ENCODE results near the gene HNF1B. TPM values are rescaled to one million over a fixed set of nuclear protein-coding genes. Genes with fewer than 3 reads are reported as not detected.

HNF1B gene
- total RNA-seq, 1 donor from 2014 or later: not detected

DNA sequence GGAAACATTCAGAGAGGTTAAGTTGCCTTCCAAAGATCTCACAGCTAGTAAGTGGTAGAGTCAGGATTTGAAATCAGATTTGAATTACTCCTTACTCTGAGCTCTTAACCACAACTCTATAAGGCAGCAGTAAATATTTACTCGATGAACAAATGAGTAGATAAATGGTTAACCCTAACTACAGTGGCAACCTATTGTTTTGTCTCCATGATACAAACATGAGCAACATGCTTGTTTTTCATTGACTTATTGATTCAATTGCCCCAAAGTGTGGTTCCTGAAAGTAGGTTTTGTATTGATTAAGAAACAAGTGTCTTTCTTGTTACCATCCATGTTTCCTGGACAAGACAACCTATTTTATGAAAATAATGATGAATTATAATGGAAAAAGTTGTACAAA lies 66.8 kb downstream of the HNF1B start:
- H3K4me1 Mint-ChIP-seq: peaks cover 34% of the 10 kb centered on the region
- TF ChIP-seq, protein P1, sequence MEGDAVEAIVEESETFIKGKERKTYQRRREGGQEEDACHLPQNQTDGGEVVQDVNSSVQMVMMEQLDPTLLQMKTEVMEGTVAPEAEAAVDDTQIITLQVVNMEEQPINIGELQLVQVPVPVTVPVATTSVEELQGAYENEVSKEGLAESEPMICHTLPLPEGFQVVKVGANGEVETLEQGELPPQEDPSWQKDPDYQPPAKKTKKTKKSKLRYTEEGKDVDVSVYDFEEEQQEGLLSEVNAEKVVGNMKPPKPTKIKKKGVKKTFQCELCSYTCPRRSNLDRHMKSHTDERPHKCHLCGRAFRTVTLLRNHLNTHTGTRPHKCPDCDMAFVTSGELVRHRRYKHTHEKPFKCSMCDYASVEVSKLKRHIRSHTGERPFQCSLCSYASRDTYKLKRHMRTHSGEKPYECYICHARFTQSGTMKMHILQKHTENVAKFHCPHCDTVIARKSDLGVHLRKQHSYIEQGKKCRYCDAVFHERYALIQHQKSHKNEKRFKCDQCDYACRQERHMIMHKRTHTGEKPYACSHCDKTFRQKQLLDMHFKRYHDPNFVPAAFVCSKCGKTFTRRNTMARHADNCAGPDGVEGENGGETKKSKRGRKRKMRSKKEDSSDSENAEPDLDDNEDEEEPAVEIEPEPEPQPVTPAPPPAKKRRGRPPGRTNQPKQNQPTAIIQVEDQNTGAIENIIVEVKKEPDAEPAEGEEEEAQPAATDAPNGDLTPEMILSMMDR (conservative IDR thresholded peaks at IDR 0.05): no peak
- H3K27me3 Mint-ChIP-seq (ENCODE audit: low read depth): peaks cover 10% of the 10 kb centered on the region
- peaks cover 2% of the 10 kb centered on the region for H3K36me3 Mint-ChIP-seq (ENCODE audit: low read depth)
- DNase-seq (ENCODE audit: low read depth, low spot score): no peak
- H3K4me3 Mint-ChIP-seq: no peak overlapping the region
- H3K9me3 Mint-ChIP-seq: peaks cover 7% of the 10 kb centered on the region
- no peak overlapping the region for H3K27ac Mint-ChIP-seq (ENCODE audit: unreplicated experiment)

DNA sequence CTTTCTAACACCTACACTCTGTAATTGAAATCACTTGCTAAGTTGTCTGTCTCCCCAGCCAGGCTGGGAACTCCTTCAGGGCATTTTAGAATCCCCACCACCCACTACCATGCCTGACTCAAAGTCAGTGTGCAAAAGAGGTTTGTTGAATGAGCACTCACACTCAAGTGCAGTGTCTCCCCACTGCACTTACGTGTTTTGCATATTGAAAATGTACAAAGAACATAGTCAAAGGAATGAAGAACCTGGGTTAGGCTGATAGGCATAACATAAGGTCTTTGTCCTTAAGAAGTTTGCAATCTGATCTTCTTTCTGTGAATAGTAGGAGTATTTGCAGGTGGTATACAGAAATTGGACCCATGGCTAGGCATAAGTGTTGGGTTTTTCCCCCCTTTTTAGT lies 67.8 kb downstream of the HNF1B start:
- TF ChIP-seq, protein P1 (conservative IDR thresholded peaks at IDR 0.05): no peak
- H3K9me3 Mint-ChIP-seq: peaks cover 7% of the 10 kb centered on the region
- peaks cover 30% of the 10 kb centered on the region for H3K4me1 Mint-ChIP-seq
- peaks cover 10% of the 10 kb centered on the region for H3K27me3 Mint-ChIP-seq (ENCODE audit: low read depth)
- H3K27ac Mint-ChIP-seq (ENCODE audit: unreplicated experiment): no peak overlapping the region
- DNase-seq (ENCODE audit: low read depth, low spot score): no peak
- H3K4me3 Mint-ChIP-seq: no peak overlapping the region
- H3K36me3 Mint-ChIP-seq (ENCODE audit: low read depth): peaks cover 2% of the 10 kb centered on the region

DNA sequence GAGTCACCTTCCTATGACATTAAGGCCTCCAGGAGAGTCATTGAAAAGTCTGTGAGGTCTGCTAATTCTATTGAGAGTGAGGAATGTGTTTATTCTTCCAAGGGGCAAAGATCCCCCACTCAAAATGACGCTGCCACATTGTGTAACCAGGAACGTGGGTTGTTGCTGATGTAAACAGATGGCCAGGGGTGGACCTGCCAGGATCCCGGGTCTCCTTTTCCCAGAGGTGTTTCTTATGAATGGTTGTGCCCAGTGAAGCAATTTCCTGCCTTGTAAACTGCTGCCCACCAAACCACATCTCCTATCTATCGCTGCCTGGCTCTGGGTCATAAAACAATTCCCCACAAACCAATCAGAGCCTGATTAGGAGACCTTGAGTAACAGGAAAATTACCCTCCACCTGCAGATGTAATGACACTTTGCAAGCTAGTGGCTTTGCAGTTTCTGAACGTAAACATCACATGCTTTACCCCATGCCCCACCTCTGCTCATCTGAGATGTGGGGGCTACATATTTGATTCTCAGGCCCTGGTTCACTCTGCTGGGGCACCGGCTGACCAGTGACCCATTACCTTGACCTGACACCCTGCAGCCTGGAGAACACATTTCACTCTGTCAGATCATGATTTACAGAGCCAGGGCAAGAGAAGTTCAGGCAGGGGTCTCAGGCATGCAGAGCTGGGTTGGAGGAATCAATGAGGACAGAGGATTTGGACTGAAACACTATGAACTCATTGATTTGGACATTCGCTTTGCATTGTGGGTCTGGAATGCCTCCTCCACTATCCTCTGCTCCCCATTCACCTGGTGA lies 68.5 kb downstream of the HNF1B start:
- H3K36me3 Mint-ChIP-seq (ENCODE audit: low read depth): peaks cover 2% of the 10 kb centered on the region
- no peak for DNase-seq (ENCODE audit: low read depth, low spot score)
- TF ChIP-seq, protein P1 (conservative IDR thresholded peaks at IDR 0.05): no peak
- H3K4me3 Mint-ChIP-seq: no peak overlapping the region
- peaks cover 10% of the 10 kb centered on the region for H3K27me3 Mint-ChIP-seq (ENCODE audit: low read depth)
- peaks cover 27% of the 10 kb centered on the region for H3K4me1 Mint-ChIP-seq
- H3K27ac Mint-ChIP-seq (ENCODE audit: unreplicated experiment): no peak overlapping the region
- peaks cover 7% of the 10 kb centered on the region for H3K9me3 Mint-ChIP-seq

DNA sequence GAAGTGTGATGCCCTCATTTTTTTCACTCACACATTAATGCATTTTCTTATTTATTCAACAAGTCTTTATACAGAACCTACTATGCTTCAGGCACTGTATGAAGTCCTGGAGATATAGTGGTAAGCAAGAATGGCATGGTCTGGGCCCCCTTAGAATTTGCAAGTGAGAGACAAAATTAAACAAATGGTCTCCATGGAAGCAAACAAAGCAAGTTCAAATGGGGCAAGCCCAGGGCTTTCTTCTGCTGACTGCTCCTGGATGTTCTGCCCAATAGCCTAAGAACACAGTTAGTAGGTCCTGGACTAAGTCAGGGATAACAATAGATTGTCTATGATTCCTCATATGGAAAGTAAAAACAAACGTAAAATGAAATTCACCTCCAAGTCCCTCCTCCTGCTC lies 70.3 kb downstream of the HNF1B start:
- no peak overlapping the region for H3K4me3 Mint-ChIP-seq
- H3K27me3 Mint-ChIP-seq (ENCODE audit: low read depth): peaks cover 10% of the 10 kb centered on the region
- no peak overlapping the region for H3K27ac Mint-ChIP-seq (ENCODE audit: unreplicated experiment)
- peaks cover 7% of the 10 kb centered on the region for H3K9me3 Mint-ChIP-seq
- peaks cover 27% of the 10 kb centered on the region for H3K4me1 Mint-ChIP-seq
- TF ChIP-seq, protein P1 (conservative IDR thresholded peaks at IDR 0.05): no peak
- H3K36me3 Mint-ChIP-seq (ENCODE audit: low read depth): peaks cover 2% of the 10 kb centered on the region
- no peak for DNase-seq (ENCODE audit: low read depth, low spot score)

DNA sequence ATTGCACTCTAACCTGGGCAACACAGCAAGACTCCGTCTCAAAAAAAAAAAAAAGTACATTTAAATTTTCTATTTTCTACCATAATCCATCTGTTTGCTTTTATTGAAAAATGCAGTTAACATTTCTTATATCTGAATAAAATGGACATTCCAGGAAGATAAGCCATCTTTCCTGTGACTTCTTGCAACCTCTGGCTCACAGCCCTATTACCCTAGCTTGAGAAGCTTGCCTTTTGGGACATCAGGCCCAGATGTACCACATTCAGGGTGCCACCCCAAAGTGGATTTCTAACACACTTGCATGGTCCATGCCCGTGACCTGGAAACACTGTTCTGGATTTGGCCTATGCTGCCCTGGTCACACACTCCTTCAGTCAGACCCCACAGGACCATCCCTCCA lies 71.5 kb downstream of the HNF1B start:
- Mint-ChIP-seq H3K4me3 (no peak overlapping the region), H3K4me1 (peaks cover 27% of the 10 kb centered on the region), H3K9me3 (peaks cover 1% of the 10 kb centered on the region), H3K27me3 (ENCODE audit: low read depth) (peaks cover 6% of the 10 kb centered on the region), H3K27ac (ENCODE audit: unreplicated experiment) (no peak overlapping the region), H3K36me3 (ENCODE audit: low read depth) (peaks cover under 1% of the 10 kb centered on the region)
- DNase-seq (ENCODE audit: low read depth, low spot score): no peak
- TF ChIP-seq, protein P1 (conservative IDR thresholded peaks at IDR 0.05): no peak
